IPS DF 4.7 (cell line): Measurements from ENCODE around the gene UQCR11.

ENCODE experiments used
- DNase-seq: peaks from one replicate; pipeline ENCODE4 v3.0.0-alpha.2; 2013; ENCODE audit warnings: low spot score; ENCODE audit errors: extremely low read depth

Gene UQCR11

GRCh38 chr19:1592024-1592754 is 13.1 kb downstream of the UQCR11 start:
- DNase-seq = no peak

- DNase-seq = no peak
These were observed 13.7 kb downstream of the UQCR11 start for GRCh38 chr19:1591421-1592023.

- DNase-seq = no peak
These were observed 14.4 kb downstream of the UQCR11 start for GRCh38 chr19:1590641-1591397.

- DNase-seq = no peak
These were observed 17.4 kb downstream of the UQCR11 start for GRCh38 chr19:1587872-1588271.

GRCh38 chr19:1585243-1585580 is 20.1 kb downstream of the UQCR11 start:
- no peak for DNase-seq

GRCh38 chr19:1584500-1585242 is 20.6 kb downstream of the UQCR11 start:
- DNase-seq = no peak

- DNase-seq = no peak
These were observed 23.1 kb downstream of the UQCR11 start for GRCh38 chr19:1582201-1582600.

- no peak for DNase-seq
These were observed 24.3 kb downstream of the UQCR11 start for GRCh38 chr19:1580957-1581356.

- DNase-seq = no peak
These were observed 24.9 kb downstream of the UQCR11 start for GRCh38 chr19:1580382-1580781.

- DNase-seq = no peak
These were observed 26.0 kb downstream of the UQCR11 start for GRCh38 chr19:1579222-1579621.

GRCh38 chr19:1577929-1578618 is 27.2 kb downstream of the UQCR11 start:
- no peak for DNase-seq

- DNase-seq = no peak
These were observed 28.0 kb downstream of the UQCR11 start for GRCh38 chr19:1577090-1577928.

- no peak for DNase-seq
These were observed 28.8 kb downstream of the UQCR11 start for GRCh38 chr19:1576242-1577089.

GRCh38 chr19:1575323-1576241 is 29.7 kb downstream of the UQCR11 start:
- no peak for DNase-seq

GRCh38 chr19:1574354-1575136 is 30.7 kb downstream of the UQCR11 start:
- DNase-seq = no peak

- no peak for DNase-seq
These were observed 32.5 kb downstream of the UQCR11 start for GRCh38 chr19:1572795-1573194.

GRCh38 chr19:1571358-1571757 is 33.9 kb downstream of the UQCR11 start:
- no peak for DNase-seq

GRCh38 chr19:1570836-1571235 is 34.4 kb downstream of the UQCR11 start:
- no peak for DNase-seq
